Esophagus squamous epithelium (tissue), 5 donors: ENCODE data around the gene AHI1. TPM values are rescaled to one million over a fixed set of nuclear protein-coding genes. Genes with fewer than 3 reads are reported as not detected.

Experiments used
- DNase-seq: peaks from one replicate; lab custom pipeline; 2025; lab: John Stamatoyannopoulos, UW
- H3K27ac ChIP-seq, 4 donors: fragments of 200-600 bp; sonication (generic); one replicate each; pipeline ENCODE4 v1.5.1; 2016 to 2019; ENCODE audit warnings: mild to moderate bottlenecking in 1 of 4
- H3K27me3 ChIP-seq, 4 donors: fragments of 200-600 bp; sonication (generic); 1 replicate in 3 of 4; 2 replicates in 1 of 4; pipeline versions ENCODE4 v1.5.1 to v1.6.0; 2017 to 2021; ENCODE audit warnings: antibody characterized with exemption in 1 of 4
- H3K36me3 ChIP-seq, 3 donors: fragments of 200-600 bp; sonication (generic); one replicate each; pipeline ENCODE4 v1.5.1; 2016 to 2019
- H3K4me1 ChIP-seq, 3 donors: fragments of 200-600 bp; sonication (generic); one replicate each; pipeline ENCODE4 v1.5.1; 2017 to 2019
- H3K4me3 ChIP-seq, 4 donors: fragments of 200-600 bp; sonication (generic); 1 replicate in 3 of 4; 2 replicates in 1 of 4; pipeline ENCODE4 v1.5.1; 2016 to 2019; ENCODE audit warnings: mild to moderate bottlenecking in 2 of 4, moderate library complexity in 1 of 4
- H3K9me3 ChIP-seq, 3 donors: fragments of 200-600 bp; sonication (generic); one replicate each; pipeline ENCODE4 v1.5.1; 2016 to 2019
- POLR2A ChIP-seq, 4 donors: fragments of 450-650 bp; IDR thresholded peaks; one replicate each; pipeline ENCODE4 v1.6.1; 2017; ENCODE audit warnings: antibody characterized with exemption in 4 of 4, mild to moderate bottlenecking in 4 of 4, moderate library complexity in 3 of 4
- WGBS, 2 donors: methylation state at CpG; one replicate each; pipeline ENCODE4 v1.1.5; 2018; 5-methylcytosine and 5-hydroxymethylcytosine counted together
- intact Hi-C: fragments of 100-400 bp; cut with DNase I; formaldehyde crosslinking; loops from one replicate; pipeline ENCODE4 v1.15.0; 2022
- total RNA-seq, 4 donors: library from RNA; depleted of rRNA; stranded (reverse); fragments of >200 nt; gene quantifications; one replicate each; pipeline ENCODE4 v1.1.0, GENCODE V29; 2016
- TF ChIP-seq, protein P1 (sequence below), 6 experiments: fragments of 450-650 bp in 4 of 6; fragments of 200-600 bp in 2 of 6; sonication (generic) in 2 of 6; IDR thresholded peaks; one replicate each; pipeline ENCODE4 v1.5.1; 2016 to 2019; ENCODE audit warnings: antibody characterized with exemption in 6 of 6, mild to moderate bottlenecking in 4 of 6, moderate library complexity in 4 of 6
- donor health status: DM: yes; HTN: yes; CAD: no.

AHI1 gene
- total RNA-seq, 4 donors from 2014 or later, result 4.5 to 24.2 (median 7.6) TPM

DNA sequence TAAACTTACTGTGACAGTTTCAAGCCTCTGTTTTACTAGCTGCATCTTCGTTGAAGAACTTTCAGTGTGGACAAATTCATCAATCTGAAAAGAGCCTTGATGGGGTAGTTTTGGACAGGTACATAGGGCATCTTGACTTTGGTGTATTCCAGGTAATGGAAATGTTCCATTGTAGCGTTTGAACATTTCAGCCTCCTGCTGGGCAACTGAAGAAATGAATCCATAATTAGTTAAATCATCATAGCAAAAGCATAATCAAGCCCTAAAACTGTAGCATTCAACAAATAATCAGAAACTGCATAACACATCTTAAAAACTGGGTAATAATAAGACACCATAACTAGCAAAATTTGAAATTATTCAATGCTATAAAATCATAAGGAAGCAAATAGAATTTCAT lies 86.2 kb downstream of the AHI1 start:
- intact Hi-C loops, result no loop called here
- TF ChIP-seq POLR2A (IDR thresholded peaks at IDR 0.05), result no peak
- TF ChIP-seq, protein P1, sequence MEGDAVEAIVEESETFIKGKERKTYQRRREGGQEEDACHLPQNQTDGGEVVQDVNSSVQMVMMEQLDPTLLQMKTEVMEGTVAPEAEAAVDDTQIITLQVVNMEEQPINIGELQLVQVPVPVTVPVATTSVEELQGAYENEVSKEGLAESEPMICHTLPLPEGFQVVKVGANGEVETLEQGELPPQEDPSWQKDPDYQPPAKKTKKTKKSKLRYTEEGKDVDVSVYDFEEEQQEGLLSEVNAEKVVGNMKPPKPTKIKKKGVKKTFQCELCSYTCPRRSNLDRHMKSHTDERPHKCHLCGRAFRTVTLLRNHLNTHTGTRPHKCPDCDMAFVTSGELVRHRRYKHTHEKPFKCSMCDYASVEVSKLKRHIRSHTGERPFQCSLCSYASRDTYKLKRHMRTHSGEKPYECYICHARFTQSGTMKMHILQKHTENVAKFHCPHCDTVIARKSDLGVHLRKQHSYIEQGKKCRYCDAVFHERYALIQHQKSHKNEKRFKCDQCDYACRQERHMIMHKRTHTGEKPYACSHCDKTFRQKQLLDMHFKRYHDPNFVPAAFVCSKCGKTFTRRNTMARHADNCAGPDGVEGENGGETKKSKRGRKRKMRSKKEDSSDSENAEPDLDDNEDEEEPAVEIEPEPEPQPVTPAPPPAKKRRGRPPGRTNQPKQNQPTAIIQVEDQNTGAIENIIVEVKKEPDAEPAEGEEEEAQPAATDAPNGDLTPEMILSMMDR (IDR thresholded peaks at IDR 0.05), result peak in 2 of 6 experiments; percentile 30 to 41
- H3K4me3 ChIP-seq, result no peak overlapping the region
- H3K27me3 ChIP-seq, result no peaks in the 10 kb centered on the region
- no peaks in the 10 kb centered on the region for H3K4me1 ChIP-seq
- no peak for DNase-seq
- H3K27ac ChIP-seq, result no peak overlapping the region
- peaks cover 0 to 17% (median 0%) of the 10 kb centered on the region in 3 donors for H3K36me3 ChIP-seq
- WGBS, 2 donors, result 61 to 84% methylated on average over 2 of the region's 2 CpGs
- no peaks in the 10 kb centered on the region for H3K9me3 ChIP-seq

DNA sequence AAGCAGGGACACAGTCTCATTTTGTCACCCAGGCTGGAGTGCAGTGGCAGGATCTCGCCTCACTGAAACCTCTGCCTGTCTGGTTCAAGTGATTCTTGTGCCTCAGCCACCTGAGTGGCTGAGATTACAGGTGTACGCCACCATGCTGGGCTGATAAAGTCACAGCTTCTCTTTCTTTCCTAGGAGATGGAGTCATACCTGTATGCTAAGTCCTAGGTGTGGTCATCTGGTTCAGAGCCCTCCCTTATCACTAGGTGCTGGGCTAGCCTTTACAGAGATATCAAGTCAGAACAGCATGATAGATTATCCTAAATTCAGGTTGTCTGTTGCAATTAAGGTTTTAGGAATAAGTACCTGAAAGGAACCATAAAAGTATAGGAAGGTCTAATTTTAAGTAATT lies 86.7 kb downstream of the AHI1 start:
- Histone ChIP-seq H3K27ac (no peak overlapping the region), H3K27me3 (no peaks in the 10 kb centered on the region), H3K4me3 (no peak overlapping the region), H3K4me1 (no peaks in the 10 kb centered on the region), H3K36me3 (peaks cover 0 to 17% (median 0%) of the 10 kb centered on the region in 3 donors), H3K9me3 (no peaks in the 10 kb centered on the region)
- TF ChIP-seq, protein P1 (IDR thresholded peaks at IDR 0.05), result no peak
- no peak for TF ChIP-seq POLR2A (IDR thresholded peaks at IDR 0.05)
- 88 to 100% methylated on average over 2 of the region's 2 CpGs for WGBS, 2 donors
- intact Hi-C loops, result no loop called here
- DNase-seq, result no peak

DNA sequence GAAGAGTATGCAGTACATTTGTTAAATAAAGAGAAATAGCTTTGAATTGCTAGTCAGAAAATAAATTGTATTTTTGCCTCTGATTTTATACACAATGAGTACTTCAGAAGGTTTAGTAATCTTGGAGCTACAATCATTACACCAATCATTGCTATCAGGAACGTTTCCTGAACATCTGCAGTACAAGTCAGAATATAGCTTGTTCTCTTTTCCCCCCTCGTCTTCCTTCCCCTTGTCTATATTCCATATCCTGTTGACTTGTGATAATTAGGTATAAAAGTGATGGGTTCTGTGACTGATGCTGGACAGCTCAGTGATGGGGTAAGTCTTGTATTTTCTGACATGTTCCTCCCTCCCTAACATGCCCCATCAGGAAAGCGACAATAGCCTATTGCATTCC lies 94.0 kb downstream of the AHI1 start:
- H3K36me3 ChIP-seq, result peaks cover 0 to 20% (median 0%) of the 10 kb centered on the region in 3 donors
- WGBS, 2 donors, result 68 to 85% methylated on average over 3 of the region's 3 CpGs
- no peak for DNase-seq
- TF ChIP-seq POLR2A (IDR thresholded peaks at IDR 0.05), result no peak
- H3K9me3 ChIP-seq, result no peaks in the 10 kb centered on the region
- no peak overlapping the region for H3K4me3 ChIP-seq
- intact Hi-C loops, result no loop called here
- no peak overlapping the region for H3K27ac ChIP-seq
- no peaks in the 10 kb centered on the region for H3K27me3 ChIP-seq
- no peaks in the 10 kb centered on the region for H3K4me1 ChIP-seq

DNA sequence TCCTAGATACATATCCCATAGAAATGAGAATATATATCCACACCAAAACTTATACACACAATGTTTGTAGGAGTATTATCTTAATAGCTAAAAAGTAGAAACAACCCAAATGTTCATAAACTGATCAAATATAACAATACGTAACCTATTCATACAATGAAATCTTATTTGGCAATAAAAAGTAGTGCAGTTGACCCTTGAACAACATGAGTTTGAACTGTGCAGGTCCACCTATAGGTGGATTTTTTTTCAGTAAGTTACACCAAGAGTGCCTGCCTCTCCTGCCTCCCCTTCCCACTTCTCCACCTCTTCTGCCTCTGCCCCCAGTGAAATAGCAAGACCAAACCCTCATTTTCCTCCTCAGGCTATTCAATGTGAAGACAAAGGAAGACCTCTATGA lies 95.2 kb downstream of the AHI1 start:
- Histone ChIP-seq H3K4me1 (no peaks in the 10 kb centered on the region), H3K27ac (no peak overlapping the region), H3K36me3 (peaks cover 0 to 20% (median 0%) of the 10 kb centered on the region in 3 donors), H3K27me3 (no peaks in the 10 kb centered on the region), H3K9me3 (no peaks in the 10 kb centered on the region), H3K4me3 (no peak overlapping the region)
- no peak for DNase-seq
- intact Hi-C loops, result no loop called here
- 100% methylated on average over 1 of the region's 1 CpG for WGBS, 2 donors
- no peak for TF ChIP-seq POLR2A (IDR thresholded peaks at IDR 0.05)
- TF ChIP-seq, protein P1 (IDR thresholded peaks at IDR 0.05), result no peak

DNA sequence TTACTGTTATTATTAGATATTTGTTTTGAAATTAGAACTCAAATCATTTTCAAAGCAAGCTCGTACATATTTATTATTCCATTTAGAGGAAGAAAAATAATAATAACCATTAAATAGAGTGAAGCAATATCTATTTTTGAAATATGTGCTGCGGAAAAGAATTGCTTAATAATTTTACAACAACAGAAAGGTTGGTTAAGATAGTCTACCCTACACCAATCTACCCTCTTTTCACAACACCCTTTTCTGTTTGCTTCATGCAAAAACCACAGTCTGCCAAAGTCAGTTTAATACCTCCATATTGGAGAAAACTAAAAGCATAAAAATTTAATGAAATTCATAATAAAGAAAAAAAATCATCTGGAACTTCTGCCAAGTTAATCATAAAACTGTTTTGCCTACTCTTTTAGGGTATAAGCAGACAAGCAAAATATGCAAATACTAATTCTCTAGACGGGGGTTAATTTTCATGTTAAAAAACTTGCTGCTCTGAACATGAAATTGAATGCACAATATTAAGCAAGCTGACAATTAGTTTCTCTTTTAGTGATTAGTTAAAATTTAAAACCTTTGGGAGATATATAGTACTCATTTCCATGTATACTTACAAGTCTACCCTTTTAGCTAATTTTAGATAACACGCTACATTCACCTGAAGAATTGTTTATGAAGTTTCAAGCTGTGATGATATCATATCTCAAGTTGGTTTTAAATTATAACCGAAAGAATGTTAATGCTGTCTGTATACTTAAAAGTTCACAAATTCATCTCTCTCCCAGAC lies 100.2 kb downstream of the AHI1 start:
- H3K27ac ChIP-seq, result no peak overlapping the region
- DNase-seq, result no peak
- H3K27me3 ChIP-seq, result no peaks in the 10 kb centered on the region
- H3K36me3 ChIP-seq, result peaks cover 0 to 5% (median 0%) of the 10 kb centered on the region in 3 donors
- 81 to 87% methylated on average over 5 of the region's 5 CpGs for WGBS, 2 donors
- TF ChIP-seq, protein P1 (IDR thresholded peaks at IDR 0.05), result no peak
- TF ChIP-seq POLR2A (IDR thresholded peaks at IDR 0.05), result no peak
- no peaks in the 10 kb centered on the region for H3K9me3 ChIP-seq
- intact Hi-C loops, result no loop called here
- no peak overlapping the region for H3K4me3 ChIP-seq
- H3K4me1 ChIP-seq, result no peaks in the 10 kb centered on the region
